Upper lobe of left lung (tissue), 6 donors: ENCODE results near the gene FAM53A. TPM values are rescaled to one million over a fixed set of nuclear protein-coding genes. Genes with fewer than 3 reads are reported as not detected.

Experiments used
- ATAC-seq, 2 donors: fragments of 200-7000 bp; cut with Tn5 transposase; one replicate each; pipeline ENCODE4 v1.9.1; 2022; ENCODE audit warnings: mild to moderate bottlenecking in 2 of 2, moderate library complexity in 2 of 2; ENCODE audit not compliant: low FRiP score in 2 of 2
- DNase-seq, 2 donors: peaks; one replicate each; pipeline ENCODE4 v3.0.0-alpha.2; 2019 to 2020
- H3K27ac ChIP-seq, 4 donors: fragments of 200-600 bp; sonication (generic); one replicate each; pipeline ENCODE4 v1.5.1; 2016 to 2019
- H3K27me3 ChIP-seq, 4 donors: fragments of 200-600 bp; sonication (generic); one replicate each; pipeline ENCODE4 v1.5.1; 2017 to 2019
- H3K36me3 ChIP-seq, 4 donors: fragments of 200-600 bp; sonication (generic); one replicate each; pipeline ENCODE4 v1.5.1; 2016 to 2019
- H3K4me1 ChIP-seq, 4 donors: fragments of 200-600 bp; sonication (generic); one replicate each; pipeline ENCODE4 v1.5.1; 2018 to 2019
- H3K4me3 ChIP-seq, 4 donors: fragments of 200-600 bp; sonication (generic); one replicate each; pipeline ENCODE4 v1.5.1; 2017 to 2019; ENCODE audit warnings: mild to moderate bottlenecking in 2 of 4, moderate library complexity in 1 of 4
- H3K9me3 ChIP-seq, 4 donors: fragments of 200-600 bp; sonication (generic); one replicate each; pipeline ENCODE4 v1.5.1; 2018 to 2019
- CTCF ChIP-seq, 6 experiments: fragments of 450-650 bp in 4 of 6; fragments of 200-600 bp in 2 of 6; sonication (generic) in 2 of 6; IDR thresholded peaks; one replicate each; pipeline ENCODE4 v1.5.1; 2016 to 2019; ENCODE audit warnings: antibody characterized with exemption in 6 of 6
- EP300 ChIP-seq, 4 donors: sonication (generic); formaldehyde crosslinking; IDR thresholded peaks; one replicate each; pipeline ENCODE4 v1.5.1; 2017; ENCODE audit warnings: antibody characterized with exemption in 4 of 4, control low read depth in 2 of 4
- POLR2A ChIP-seq, 4 donors: fragments of 450-650 bp; IDR thresholded peaks; one replicate each; pipeline ENCODE4 v1.5.1; 2016 to 2017; ENCODE audit warnings: antibody characterized with exemption in 4 of 4, mild to moderate bottlenecking in 2 of 4
- POLR2AphosphoS5 ChIP-seq, 2 donors: sonication (generic); formaldehyde crosslinking; IDR thresholded peaks; one replicate each; pipeline ENCODE4 v1.5.1; 2017; ENCODE audit warnings: antibody characterized with exemption in 2 of 2
- WGBS, 2 donors: methylation state at CpG; one replicate each; pipeline ENCODE4 v1.1.5; 2017 to 2018; 5-methylcytosine and 5-hydroxymethylcytosine counted together
- total RNA-seq, 6 donors: library from RNA; depleted of rRNA in 4 of 6; stranded (reverse); fragments of >200 nt in 4 of 6; gene quantifications; one replicate each; pipeline versions ENCODE4 v1.1.0 to v1.2.1, GENCODE V29; 2016 to 2021
- donor health status: DM: no; HTN: no; CAD: no; lungs with moderate emphysema.
- donor health status: DM: no; HTN: yes; CAD: no; lungs with severe emphysema.

FAM53A gene
- total RNA-seq, 6 donors from 2014 or later = 0.59 to 17.8 (median 2.5) TPM

- peak; percentile 51 to 69 for DNase-seq
- H3K9me3 ChIP-seq = no peaks in the 10 kb centered on the region
- H3K4me1 ChIP-seq = peaks cover 0 to 14% (median 9%) of the 10 kb centered on the region in 4 donors
- WGBS, 2 donors = 73 to 80% methylated on average over 27 to 29 of the region's 29 CpGs
- H3K4me3 ChIP-seq = no peak overlapping the region
- H3K27ac ChIP-seq = no peak overlapping the region
- no peaks in the 10 kb centered on the region for H3K27me3 ChIP-seq
- no peaks in the 10 kb centered on the region for H3K36me3 ChIP-seq
- TF ChIP-seq POLR2A (IDR thresholded peaks at IDR 0.05) (no peak), POLR2AphosphoS5 (IDR thresholded peaks at IDR 0.05) (no peak), CTCF (IDR thresholded peaks at IDR 0.05) (no peak), EP300 (IDR thresholded peaks at IDR 0.05) (no peak)
- ATAC-seq = peak in 1 of 2 donors; percentile 12
Observed at GRCh38 chr4:1612278-1613098, 71.6 kb downstream of the FAM53A start.

- Histone ChIP-seq H3K9me3 (no peaks in the 10 kb centered on the region), H3K4me1 (peaks cover 0 to 14% (median 9%) of the 10 kb centered on the region in 4 donors), H3K27me3 (no peaks in the 10 kb centered on the region), H3K27ac (no peak overlapping the region), H3K36me3 (no peaks in the 10 kb centered on the region), H3K4me3 (no peak overlapping the region)
- ATAC-seq (no peak), DNase-seq (peak in 1 of 2 donors; percentile 75)
- 50 to 94% methylated on average over 2 to 4 of the region's 9 CpGs for WGBS, 2 donors
- TF ChIP-seq CTCF (IDR thresholded peaks at IDR 0.05) = no peak
Observed at GRCh38 chr4:1611501-1611870, 72.6 kb downstream of the FAM53A start.

GRCh38 chr4:1610791-1611500 is 73.2 kb downstream of the FAM53A start:
- Histone ChIP-seq H3K9me3 (no peaks in the 10 kb centered on the region), H3K4me3 (no peak overlapping the region), H3K4me1 (peaks cover 0 to 12% (median 6%) of the 10 kb centered on the region in 4 donors), H3K27ac (no peak overlapping the region), H3K36me3 (no peaks in the 10 kb centered on the region), H3K27me3 (no peaks in the 10 kb centered on the region)
- WGBS, 2 donors = 78 to 88% methylated on average over 3 to 21 of the region's 21 CpGs
- TF ChIP-seq POLR2AphosphoS5 (IDR thresholded peaks at IDR 0.05) (no peak), EP300 (IDR thresholded peaks at IDR 0.05) (no peak), CTCF (IDR thresholded peaks at IDR 0.05) (no peak), POLR2A (IDR thresholded peaks at IDR 0.05) (no peak)
- DNase-seq (peak in 1 of 2 donors; percentile 72), ATAC-seq (peak in 1 of 2 donors; percentile 28)

- H3K4me1 ChIP-seq = peaks cover 0 to 10% (median 4%) of the 10 kb centered on the region in 4 donors
- no peaks in the 10 kb centered on the region for H3K9me3 ChIP-seq
- H3K27me3 ChIP-seq = no peaks in the 10 kb centered on the region
- H3K4me3 ChIP-seq = no peak overlapping the region
- H3K27ac ChIP-seq = no peak overlapping the region
- no peaks in the 10 kb centered on the region for H3K36me3 ChIP-seq
- WGBS, 2 donors = 90 to 92% methylated on average over 18 to 24 of the region's 27 CpGs
- TF ChIP-seq CTCF (IDR thresholded peaks at IDR 0.05) = no peak
- TF ChIP-seq EP300 (IDR thresholded peaks at IDR 0.05) = no peak
- no peak for TF ChIP-seq POLR2AphosphoS5 (IDR thresholded peaks at IDR 0.05)
- no peak for TF ChIP-seq POLR2A (IDR thresholded peaks at IDR 0.05)
- DNase-seq = no peak
- peak in 1 of 2 donors; percentile 3 for ATAC-seq
Observed at GRCh38 chr4:1609901-1610790, 74.0 kb downstream of the FAM53A start.
